Thyroid gland (tissue), 4 donors: ENCODE data around the gene PTPRT.

Experiments
- POLR2A ChIP-seq, 2 donors: fragments of 450-650 bp; IDR thresholded peaks; one replicate each; pipeline ENCODE4 v1.6.1; 2017; ENCODE audit warnings: antibody characterized with exemption in 2 of 2, mild to moderate bottlenecking in 2 of 2, moderate library complexity in 1 of 2
- TF ChIP-seq, protein P1 (sequence below), 6 experiments: fragments of 200-600 bp in 3 of 6; fragments of 450-650 bp in 3 of 6; sonication (generic) in 3 of 6; IDR thresholded peaks; one replicate each; pipeline ENCODE4 v1.5.1; 2016 to 2019; ENCODE audit warnings: antibody characterized with exemption in 6 of 6, mild to moderate bottlenecking in 2 of 6, inconsistent platforms in 1 of 6, moderate library complexity in 1 of 6

- TF ChIP-seq, protein P1, sequence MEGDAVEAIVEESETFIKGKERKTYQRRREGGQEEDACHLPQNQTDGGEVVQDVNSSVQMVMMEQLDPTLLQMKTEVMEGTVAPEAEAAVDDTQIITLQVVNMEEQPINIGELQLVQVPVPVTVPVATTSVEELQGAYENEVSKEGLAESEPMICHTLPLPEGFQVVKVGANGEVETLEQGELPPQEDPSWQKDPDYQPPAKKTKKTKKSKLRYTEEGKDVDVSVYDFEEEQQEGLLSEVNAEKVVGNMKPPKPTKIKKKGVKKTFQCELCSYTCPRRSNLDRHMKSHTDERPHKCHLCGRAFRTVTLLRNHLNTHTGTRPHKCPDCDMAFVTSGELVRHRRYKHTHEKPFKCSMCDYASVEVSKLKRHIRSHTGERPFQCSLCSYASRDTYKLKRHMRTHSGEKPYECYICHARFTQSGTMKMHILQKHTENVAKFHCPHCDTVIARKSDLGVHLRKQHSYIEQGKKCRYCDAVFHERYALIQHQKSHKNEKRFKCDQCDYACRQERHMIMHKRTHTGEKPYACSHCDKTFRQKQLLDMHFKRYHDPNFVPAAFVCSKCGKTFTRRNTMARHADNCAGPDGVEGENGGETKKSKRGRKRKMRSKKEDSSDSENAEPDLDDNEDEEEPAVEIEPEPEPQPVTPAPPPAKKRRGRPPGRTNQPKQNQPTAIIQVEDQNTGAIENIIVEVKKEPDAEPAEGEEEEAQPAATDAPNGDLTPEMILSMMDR (IDR thresholded peaks at IDR 0.05), result no peak
- TF ChIP-seq POLR2A (IDR thresholded peaks at IDR 0.05), result no peak
Observed at GRCh38 chr20:42920776-42921175, 268.9 kb downstream of the PTPRT start.
